RKO (cell line): ENCODE measurements around the gene CNEP1R1.

Experiments
- DNase-seq: peaks from one replicate; pipeline ENCODE4 v3.0.0-alpha.2; 2016; ENCODE audit warnings: low spot score

Gene CNEP1R1

GRCh38 chr16:50017553-50017952 lies 7.5 kb upstream of the CNEP1R1 start:
- DNase-seq: no peak

- DNase-seq: peak; percentile 40
These were observed 3.5 kb upstream of the CNEP1R1 start for GRCh38 chr16:50021544-50021943.

- no peak for DNase-seq
These were observed 1.4 kb upstream of the CNEP1R1 start for GRCh38 chr16:50023641-50024040.

DNA sequence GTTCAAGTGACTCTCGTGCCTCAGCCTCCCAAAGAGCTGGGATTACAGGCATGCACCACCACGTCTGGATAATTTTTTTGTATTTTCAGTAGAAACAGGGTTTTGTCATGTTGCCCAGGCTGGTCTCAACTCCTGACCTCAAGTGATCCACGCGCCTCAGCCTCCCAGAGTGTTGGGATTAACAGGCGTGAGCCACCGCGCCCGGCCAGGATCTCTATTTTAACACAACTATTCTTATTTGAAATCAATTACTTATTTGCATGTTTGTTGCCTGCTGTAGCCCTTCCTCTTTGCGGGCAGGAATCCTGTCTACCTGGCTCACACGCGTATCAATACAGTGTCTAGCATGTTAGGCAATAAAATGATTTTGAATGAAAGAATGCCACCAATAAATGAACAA lies 818 bp upstream of the CNEP1R1 start:
- DNase-seq: no peak

DNA sequence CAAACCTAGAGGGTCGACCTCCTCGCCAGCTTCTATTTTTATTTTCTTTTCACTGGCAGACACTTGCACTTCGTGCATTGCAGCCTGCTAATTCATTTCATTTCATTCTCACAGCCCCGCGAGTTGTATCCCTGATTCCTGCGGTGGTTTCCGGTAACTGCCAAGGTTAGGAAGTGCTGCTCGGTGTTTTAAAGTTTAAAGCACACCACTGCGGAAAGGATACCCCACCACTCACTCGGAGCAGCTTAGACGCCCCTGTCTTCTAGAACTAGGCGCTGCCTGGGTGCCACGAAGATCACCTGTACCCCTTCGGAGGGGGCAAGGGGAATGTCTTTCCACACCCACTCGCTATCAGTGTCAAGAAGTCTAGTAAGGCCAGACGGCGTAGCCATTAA lies 509 bp downstream of the CNEP1R1 start:
- DNase-seq: peak; percentile 18

DNA sequence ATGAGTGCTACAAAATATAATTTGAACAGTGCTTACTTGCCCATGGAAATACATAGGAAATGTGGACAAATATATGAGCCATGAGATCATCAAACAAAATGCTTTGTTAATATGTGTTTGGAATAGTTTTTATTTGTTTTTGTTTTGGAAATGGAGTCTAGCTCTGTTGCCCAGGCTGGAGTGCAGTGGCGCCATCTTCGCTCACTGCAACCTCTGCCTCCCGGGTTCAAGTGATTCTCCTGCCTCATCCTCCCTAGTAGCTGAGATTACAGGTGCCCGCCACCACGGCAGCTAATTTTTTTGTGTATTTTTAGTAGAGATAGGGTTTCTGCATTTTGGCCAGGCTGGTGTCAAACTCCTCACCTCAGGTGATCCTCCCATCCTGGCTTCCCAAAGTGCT lies 2.8 kb downstream of the CNEP1R1 start:
- no peak for DNase-seq

DNA sequence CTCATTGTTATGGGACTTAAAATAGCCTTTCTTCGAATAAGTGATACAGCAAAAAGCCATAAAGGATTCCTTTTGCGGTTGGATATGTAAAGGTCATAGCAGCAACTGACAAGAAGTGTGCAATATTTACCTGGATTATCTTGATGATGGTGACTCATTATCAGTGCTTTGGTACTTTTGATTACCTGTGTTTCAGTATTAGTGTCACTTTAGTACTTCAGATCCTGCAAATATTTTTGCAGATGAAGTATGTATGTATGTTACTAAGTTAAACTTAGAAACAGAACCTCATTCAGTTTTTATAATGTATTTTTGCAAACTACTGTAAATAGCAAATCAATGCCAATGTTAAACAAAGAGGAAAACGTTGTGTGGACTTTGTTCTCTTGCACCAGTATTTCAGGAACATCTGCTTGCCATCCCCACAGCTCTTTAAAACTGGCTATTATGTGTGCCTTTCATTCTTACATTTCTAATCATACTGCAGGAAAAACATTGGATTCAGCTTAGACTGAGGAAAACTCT lies 10.5 kb downstream of the CNEP1R1 start:
- no peak for DNase-seq

DNA sequence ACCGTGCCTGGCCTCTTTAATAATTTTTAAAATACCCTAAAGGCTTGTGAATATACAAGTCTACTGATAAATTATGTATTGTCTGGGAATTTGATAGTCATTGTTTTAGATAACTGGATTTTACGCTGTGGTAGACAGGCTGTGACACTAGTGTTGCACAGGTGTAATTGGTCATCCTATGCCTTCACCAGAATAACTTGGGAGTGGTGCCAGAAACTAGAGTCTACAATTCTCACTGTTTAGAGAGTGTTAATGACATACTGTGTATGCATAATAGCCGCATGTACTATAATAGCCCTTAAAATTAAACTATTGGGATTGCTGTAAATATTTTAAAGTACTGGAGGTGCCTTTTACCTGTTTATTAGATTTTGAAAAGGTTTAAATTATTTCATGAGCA lies 11.4 kb downstream of the CNEP1R1 start:
- no peak for DNase-seq

GRCh38 chr16:50037662-50038220 lies 12.7 kb downstream of the CNEP1R1 start:
- no peak for DNase-seq

DNA sequence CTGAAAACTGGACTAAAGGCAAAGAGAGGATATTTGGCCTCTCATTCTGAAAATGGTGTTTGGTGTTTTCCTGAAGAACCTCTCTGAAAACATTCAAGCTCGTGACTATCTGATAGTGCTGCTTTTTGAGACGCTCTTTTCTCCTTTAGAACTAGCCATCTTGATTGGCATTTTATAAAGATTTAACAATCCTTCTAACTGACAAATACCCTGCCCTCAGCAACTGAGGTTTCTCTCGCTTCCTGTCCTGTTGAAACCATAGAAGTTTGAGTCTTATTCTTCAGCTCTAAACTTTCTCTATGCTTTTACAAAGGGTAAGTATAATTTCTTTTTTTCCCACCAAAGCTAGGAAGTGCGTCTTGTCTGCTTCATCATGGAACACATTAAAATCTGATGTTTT lies 13.3 kb downstream of the CNEP1R1 start:
- DNase-seq: no peak

GRCh38 chr16:50038756-50039529 lies 13.9 kb downstream of the CNEP1R1 start:
- DNase-seq: no peak

GRCh38 chr16:50040018-50040417 lies 15.0 kb downstream of the CNEP1R1 start:
- DNase-seq: no peak

- DNase-seq: no peak
These were observed 15.7 kb downstream of the CNEP1R1 start for GRCh38 chr16:50040710-50041109.

DNA sequence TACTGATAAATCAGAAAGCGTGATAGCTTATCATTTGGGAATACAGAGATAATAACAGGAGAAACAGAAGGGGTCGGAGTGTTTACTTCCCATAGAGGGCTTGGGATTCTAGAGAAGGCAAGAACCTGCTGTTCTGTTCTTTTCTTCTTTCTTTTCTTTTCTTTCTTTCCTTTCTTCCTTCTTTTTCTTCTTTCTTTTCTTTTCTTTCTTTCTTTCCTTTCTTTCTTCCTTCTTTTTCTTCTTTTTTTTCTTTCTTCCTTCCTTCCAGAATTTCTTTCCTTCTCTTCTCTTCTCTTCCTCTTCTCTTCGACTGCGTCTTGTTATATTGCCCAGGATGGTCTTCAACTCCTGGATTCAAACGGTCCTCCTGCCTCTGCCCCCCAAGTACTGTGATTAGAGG lies 18.3 kb downstream of the CNEP1R1 start:
- DNase-seq: no peak

DNA sequence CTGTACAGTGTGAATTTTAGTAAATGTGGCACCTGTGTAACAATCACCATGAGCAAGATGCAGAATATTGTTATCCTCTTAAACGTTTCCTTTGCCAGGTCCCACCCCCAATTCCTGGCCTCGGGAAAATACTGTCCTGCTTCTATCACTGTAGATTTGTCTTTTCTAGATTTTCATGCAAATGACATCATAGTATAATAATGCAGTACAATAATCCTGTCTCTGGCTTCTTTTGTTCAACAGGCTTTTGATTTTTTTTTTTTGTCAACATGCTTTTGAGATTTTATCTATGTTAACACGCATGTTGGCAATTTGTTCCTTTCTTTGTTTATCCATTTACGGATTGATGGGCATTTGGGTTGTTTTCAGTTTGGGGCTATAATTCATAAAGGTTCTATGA lies 20.4 kb downstream of the CNEP1R1 start:
- no peak for DNase-seq

- no peak for DNase-seq
These were observed 21.8 kb downstream of the CNEP1R1 start for GRCh38 chr16:50046853-50047252.

DNA sequence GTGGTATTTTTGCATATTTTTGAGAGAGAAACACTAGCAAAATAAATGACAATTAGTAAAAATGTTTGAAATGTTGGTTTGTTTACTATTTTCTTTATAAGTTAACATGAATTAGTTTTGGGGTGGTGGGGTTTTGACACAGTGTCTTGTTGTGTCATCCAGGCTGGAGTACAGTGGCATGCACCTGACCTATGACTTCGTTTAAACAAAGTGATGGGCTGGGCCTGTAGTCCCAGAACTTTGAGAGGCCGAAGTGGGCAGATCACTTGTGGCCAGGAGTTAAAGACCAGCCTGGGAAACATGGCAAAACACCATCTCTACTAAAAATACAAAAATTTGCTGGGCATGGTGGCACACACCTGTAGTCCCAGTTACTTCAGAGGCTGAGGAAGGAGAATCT lies 22.8 kb downstream of the CNEP1R1 start:
- no peak for DNase-seq

DNA sequence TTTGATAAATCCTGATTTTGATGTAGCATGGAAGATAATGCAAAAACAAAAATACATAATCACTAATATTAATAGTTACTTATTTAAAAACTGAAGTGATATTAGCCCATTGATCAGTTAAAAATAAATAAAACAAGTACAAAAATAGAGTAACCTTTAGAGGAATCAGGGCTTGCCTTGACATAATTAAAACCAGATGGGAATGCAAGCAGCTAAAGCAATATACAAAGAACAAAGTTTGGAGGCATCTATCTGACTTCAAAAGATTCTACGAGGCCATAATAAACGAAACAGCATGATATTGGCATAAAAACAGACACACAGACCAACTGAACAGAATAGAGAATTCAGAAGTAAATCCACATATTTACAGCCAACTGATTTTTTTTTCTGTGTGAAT lies 25.8 kb downstream of the CNEP1R1 start:
- no peak for DNase-seq

- DNase-seq: no peak
These were observed 31.2 kb downstream of the CNEP1R1 start for GRCh38 chr16:50056226-50056625.

GRCh38 chr16:50058091-50058771 lies 33.2 kb downstream of the CNEP1R1 start:
- DNase-seq: no peak

- DNase-seq: no peak
These were observed 34.1 kb downstream of the CNEP1R1 start for GRCh38 chr16:50059111-50059510.

DNA sequence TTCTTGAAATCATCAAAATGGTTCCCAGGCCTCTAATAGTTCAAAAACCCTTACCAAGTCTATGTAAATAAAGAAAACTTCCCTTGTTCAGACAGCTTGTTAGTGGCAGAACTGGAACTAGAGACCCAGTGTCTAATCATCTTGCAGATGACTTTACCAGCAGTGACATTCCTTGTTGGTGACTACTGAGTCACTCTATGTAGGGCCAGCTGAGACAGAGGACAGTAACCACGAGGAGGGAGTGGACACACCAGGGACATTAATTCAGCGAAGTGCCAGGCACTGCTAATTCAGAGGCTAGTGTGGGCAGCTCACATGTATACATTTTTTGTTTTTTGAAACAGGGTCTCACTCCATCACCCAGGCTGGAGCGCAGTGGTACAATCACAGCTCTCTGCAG lies 34.6 kb downstream of the CNEP1R1 start:
- no peak for DNase-seq

DNA sequence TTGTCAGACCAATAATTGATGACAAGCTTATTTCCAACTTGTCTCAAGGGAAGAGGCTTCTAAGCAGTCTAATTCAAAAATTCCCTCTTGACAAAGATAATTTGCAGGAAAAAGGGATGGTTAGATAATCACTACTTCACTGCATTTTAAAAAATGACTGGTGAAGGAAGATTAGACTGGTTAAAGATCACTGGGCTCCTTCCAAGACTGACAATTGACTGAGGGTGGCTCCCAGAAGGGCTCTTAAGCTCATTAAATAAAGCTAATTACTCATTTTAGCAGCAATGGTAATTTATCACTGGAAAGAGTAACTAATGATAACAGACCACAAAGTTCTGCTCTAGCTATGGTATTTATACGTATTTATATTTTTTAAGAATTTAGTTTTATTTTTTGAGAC lies 36.3 kb downstream of the CNEP1R1 start:
- no peak for DNase-seq
